ENCODE results near the gene LIMS1.
"Not testable (repeated sequence)": the region's sequence is repeated elsewhere in the genome, so short reads cannot be mapped to it uniquely, and the experiment has no call there.

Gene LIMS1

GRCh38 chr2:108655270-108655669, 121.0 kb downstream of the LIMS1 start:
- CTCF ChIA-PET; DNase-seq (ENCODE audit: low spot score); POLR2A ChIA-PET (ENCODE audit: low non-redundant PET): not testable (repeated sequence)

GRCh38 chr2:108656282-108656681, 122.0 kb downstream of the LIMS1 start:
- CTCF ChIA-PET; POLR2A ChIA-PET (ENCODE audit: low non-redundant PET); DNase-seq (ENCODE audit: low spot score); H3K27ac ChIP-seq: not testable (repeated sequence)

More at GRCh38 chr2:108655270-108655669, 121.0 kb downstream of the LIMS1 start:
- not testable (repeated sequence) for H3K27ac ChIP-seq

DNA sequence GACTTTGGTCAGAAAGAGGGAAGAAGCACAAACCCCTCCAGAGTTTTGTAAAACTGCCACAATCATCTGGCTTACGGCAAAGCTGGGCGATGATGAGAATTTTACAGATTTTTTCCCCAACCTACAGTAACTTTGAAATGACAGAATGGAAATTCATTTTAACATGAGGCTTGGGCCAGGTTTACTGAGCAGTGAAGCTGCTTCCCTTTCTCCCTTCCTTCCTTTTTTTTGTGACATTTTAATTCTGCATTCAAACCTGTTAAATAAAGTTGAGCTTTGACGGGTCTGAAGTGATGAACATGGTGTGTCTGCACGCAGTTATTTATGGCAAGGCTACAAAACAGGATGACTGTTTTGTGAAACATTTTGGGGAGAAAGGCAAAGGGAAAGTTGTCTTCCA, 123.2 kb downstream of the LIMS1 start:
- POLR2A ChIA-PET (ENCODE audit: low non-redundant PET); CTCF ChIA-PET; DNase-seq (ENCODE audit: low spot score); H3K27ac ChIP-seq: not testable (repeated sequence)

- POLR2A ChIA-PET (ENCODE audit: low non-redundant PET) = not testable (repeated sequence)
Measured at GRCh38 chr2:108658553-108658952, 124.3 kb downstream of the LIMS1 start.

DNA sequence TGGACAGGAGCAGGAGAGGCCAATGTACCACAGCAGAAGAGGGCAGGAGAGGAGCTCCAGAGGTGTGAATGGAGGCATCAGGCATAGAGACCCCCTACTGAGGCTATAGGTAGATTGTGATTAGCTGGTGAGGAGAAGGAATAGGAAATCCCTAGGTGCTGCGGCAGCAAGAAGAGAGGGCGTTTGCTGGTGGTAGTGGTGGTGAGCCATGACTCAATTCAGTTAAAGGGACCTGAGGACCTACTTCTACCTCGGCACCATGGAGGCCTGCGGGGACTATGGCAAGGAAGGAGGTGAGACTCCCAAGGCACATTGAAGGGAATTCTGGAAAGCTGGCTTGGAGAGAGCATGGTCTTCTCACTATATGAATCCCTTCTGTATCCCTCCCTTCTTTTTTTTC, 127.2 kb downstream of the LIMS1 start:
- DNase-seq (ENCODE audit: low spot score); H3K27ac ChIP-seq; CTCF ChIA-PET; POLR2A ChIA-PET (ENCODE audit: low non-redundant PET): not testable (repeated sequence)

More at GRCh38 chr2:108658553-108658952, 124.3 kb downstream of the LIMS1 start:
- DNase-seq (ENCODE audit: low spot score); CTCF ChIA-PET; H3K27ac ChIP-seq: not testable (repeated sequence)

GRCh38 chr2:108662207-108662612, 127.9 kb downstream of the LIMS1 start:
- POLR2A ChIA-PET (ENCODE audit: low non-redundant PET); DNase-seq (ENCODE audit: low spot score): not testable (repeated sequence)
- peak overlapping the region; percentile 55 for H3K27ac ChIP-seq
- CTCF ChIA-PET = interaction anchor here (0.6 kb wide), 1 partner anchor 21 kb away, joined by 3 read pairs; no protein-coding TSS in a partner anchor

GRCh38 chr2:108663346-108663745, 129.1 kb downstream of the LIMS1 start:
- POLR2A ChIA-PET (ENCODE audit: low non-redundant PET); DNase-seq (ENCODE audit: low spot score); CTCF ChIA-PET; H3K27ac ChIP-seq: not testable (repeated sequence)

DNA sequence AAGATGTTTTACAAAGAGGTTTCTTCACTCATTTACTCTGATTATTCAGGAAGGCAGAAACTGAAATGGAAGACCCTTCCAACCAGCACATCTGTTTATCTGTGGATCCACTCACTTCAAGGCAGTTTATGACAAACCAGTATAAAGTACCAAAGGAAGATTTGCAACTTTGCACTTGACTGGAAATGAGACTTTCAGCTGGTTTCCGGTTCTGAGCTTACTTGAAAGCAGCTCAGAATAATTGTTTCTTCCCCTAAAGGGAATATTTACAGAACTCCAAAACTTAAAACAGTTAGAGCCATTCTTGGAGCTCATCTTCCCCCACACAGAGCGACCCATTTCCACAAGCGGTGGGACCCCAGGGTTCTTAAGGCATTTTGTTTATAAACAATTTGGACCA, 129.8 kb downstream of the LIMS1 start:
- H3K27ac ChIP-seq; CTCF ChIA-PET; DNase-seq (ENCODE audit: low spot score); POLR2A ChIA-PET (ENCODE audit: low non-redundant PET): not testable (repeated sequence)

DNA sequence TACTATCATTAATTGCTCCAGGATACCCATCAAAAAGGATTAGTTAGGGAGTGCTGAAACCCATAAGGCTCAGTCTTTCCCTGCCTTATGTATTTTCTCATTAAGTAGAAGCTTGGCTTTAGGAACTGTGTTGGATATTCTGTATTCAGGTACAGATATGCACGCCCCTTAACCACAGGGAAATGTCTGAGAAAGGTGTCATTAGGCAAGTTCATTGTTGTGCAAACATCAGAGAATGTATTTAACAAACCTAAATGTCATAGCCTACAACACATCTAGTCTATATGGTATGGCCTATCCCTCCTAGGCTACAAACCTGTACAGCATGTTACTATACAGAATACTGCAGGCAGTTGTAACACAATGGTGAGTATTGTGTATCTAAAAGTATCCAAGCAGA, 130.7 kb downstream of the LIMS1 start:
- POLR2A ChIA-PET (ENCODE audit: low non-redundant PET); CTCF ChIA-PET; DNase-seq (ENCODE audit: low spot score); H3K27ac ChIP-seq: not testable (repeated sequence)

DNA sequence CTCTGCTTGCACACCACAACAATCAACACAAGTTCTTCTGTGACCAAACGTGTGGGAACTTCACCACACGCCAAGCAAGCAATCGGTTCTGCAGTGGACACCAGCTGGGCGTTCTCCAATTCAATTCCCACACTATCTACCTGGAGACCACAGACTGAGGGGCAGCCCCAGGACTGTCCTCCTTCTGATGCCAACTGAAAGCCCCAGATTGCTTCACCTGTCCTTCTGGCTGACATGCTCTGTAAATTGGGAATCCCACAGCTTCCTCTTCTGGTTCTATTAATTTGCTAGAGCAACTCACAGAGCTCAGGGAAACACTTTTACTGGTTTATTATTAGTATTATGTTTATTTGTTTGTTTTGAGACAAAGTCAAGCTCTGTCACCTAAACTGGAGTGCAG, 131.7 kb downstream of the LIMS1 start:
- POLR2A ChIA-PET (ENCODE audit: low non-redundant PET); H3K27ac ChIP-seq; DNase-seq (ENCODE audit: low spot score): not testable (repeated sequence)
- CTCF ChIA-PET = interaction anchor here (0.7 kb wide), 1 partner anchor 30 kb away, joined by 3 read pairs; no protein-coding TSS in a partner anchor

DNA sequence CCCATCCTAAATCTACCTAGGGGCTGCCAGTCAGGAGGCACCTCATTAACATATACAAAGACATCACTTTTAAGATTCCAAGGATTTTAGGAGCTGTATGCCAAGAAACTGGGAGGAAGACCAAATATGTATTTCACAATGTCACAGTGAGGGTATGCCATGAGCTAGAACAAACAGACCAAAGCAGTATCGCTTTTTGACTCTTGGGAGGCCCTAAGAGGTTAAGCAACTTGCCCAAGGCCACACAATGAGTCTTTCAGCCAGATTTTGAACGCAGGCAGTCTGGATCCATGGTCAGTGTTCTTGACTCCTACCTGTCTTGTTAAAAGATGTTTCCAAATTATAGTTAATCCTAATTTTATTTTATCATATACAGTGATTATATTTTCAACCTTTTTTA, 132.9 kb downstream of the LIMS1 start:
- DNase-seq (ENCODE audit: low spot score); CTCF ChIA-PET; H3K27ac ChIP-seq; POLR2A ChIA-PET (ENCODE audit: low non-redundant PET): not testable (repeated sequence)

DNA sequence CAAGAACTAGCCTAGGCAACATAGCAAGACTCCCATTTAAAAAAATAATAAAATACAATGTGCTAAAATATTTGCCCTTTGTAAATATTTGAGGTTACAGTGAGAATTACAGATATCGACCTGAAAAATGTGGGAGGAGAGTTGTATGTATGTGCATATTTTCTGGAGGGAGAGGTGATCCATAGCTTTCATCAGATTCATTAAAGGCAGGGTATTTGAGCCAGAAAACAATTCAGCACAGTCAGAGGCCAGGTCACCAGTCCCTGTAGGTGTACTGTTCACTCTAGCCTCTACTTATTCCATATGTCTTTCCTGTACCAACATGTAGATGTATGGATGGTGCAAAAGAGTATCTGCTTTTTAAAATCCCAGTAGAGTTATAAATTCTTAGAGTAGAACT, 136.0 kb downstream of the LIMS1 start:
- POLR2A ChIA-PET (ENCODE audit: low non-redundant PET); DNase-seq (ENCODE audit: low spot score); CTCF ChIA-PET; H3K27ac ChIP-seq: not testable (repeated sequence)

- CTCF ChIA-PET = not testable (repeated sequence)
Measured at GRCh38 chr2:108672200-108672805, 138.0 kb downstream of the LIMS1 start.

DNA sequence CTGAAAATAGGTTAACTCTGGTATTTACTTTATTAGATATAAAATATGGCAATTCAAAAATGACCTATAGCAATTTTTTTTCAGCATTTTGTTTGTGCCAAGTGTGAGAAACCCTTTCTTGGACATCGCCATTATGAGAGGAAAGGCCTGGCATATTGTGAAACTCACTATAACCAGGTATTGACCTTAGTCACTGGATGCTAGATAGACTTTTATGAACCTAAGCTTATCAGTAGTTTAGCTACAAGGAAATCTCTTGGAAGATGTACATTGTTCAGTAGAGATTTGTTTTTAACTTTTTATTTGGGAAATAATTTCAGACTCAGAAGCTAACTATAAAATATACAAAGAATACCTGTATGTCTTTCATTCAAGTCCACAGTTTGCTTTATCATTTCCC, 142.3 kb downstream of the LIMS1 start:
- H3K27ac ChIP-seq; POLR2A ChIA-PET (ENCODE audit: low non-redundant PET); CTCF ChIA-PET; DNase-seq (ENCODE audit: low spot score): not testable (repeated sequence)

More at GRCh38 chr2:108672200-108672805, 138.0 kb downstream of the LIMS1 start:
- POLR2A ChIA-PET (ENCODE audit: low non-redundant PET); DNase-seq (ENCODE audit: low spot score); H3K27ac ChIP-seq: not testable (repeated sequence)

DNA sequence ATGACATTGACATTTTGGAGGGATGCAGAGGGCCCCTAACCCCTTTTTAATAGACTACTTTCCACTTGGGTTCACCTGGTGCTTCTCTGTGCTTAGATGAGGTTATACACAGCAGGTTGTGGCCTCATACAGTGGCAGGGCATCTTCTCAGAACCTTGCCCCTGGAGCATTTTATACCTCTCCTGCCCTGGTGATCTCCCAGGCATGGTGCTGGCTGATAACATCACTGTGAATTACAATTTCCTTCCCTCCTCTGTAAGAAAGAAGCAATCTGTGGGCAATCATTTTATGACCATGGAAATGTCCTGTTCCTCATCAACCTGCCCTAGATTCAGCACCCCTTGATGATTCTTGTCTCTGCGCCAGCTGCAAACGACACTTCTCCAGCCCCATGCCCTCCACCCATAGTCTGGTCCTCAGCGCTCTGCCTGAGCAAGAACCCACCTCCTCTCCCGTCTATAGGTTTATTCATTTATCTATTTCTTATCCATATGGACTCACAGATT, 143.0 kb downstream of the LIMS1 start:
- DNase-seq (ENCODE audit: low spot score); POLR2A ChIA-PET (ENCODE audit: low non-redundant PET); H3K27ac ChIP-seq; CTCF ChIA-PET: not testable (repeated sequence)

DNA sequence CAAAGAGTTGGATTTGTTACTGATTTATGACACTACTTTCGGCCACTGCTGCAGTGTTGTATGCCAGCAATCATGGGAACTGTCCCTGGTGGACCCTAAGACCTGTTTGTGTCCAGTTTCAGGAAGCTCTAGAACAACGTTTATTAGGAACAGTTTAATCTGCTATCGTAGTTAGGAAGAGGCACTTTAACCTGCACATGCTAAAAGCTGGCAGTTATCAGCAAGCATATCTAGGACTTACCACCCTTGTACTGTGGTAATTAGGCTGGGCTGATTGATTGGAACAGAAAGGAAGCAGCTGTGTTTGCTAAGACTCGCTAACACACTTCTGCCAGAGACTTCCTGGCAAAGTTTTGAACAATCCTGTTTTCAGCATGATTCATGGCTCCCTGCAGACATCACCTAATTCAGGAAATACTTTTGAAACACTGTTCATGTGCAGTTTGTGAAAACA, 144.0 kb downstream of the LIMS1 start:
- CTCF ChIA-PET; H3K27ac ChIP-seq; POLR2A ChIA-PET (ENCODE audit: low non-redundant PET): not testable (repeated sequence)
- DNase-seq (ENCODE audit: low spot score) = peak; percentile 2

GRCh38 chr2:108680805-108681204, 146.5 kb downstream of the LIMS1 start:
- DNase-seq (ENCODE audit: low spot score); POLR2A ChIA-PET (ENCODE audit: low non-redundant PET); H3K27ac ChIP-seq: not testable (repeated sequence)
- CTCF ChIA-PET = interaction anchor here (0.6 kb wide), 1 partner anchor 44 kb away, joined by 3 read pairs; no protein-coding TSS in a partner anchor

All from RWPE1 (cell line).